Measurements from ENCODE around the gene CCDC136. TPM values are rescaled to one million over a fixed set of nuclear protein-coding genes. Genes with fewer than 3 reads are reported as not detected.

Gene CCDC136
- total RNA-seq, 1 donor from 2014 or later = 17.9 TPM

- DNase-seq (ENCODE audit: extremely low spot score in 2 of 2) = no peak
- intact Hi-C loops (cut with DNase I) = no loop called here
- TF ChIP-seq POLR2AphosphoS5 (IDR thresholded peaks at IDR 0.05; ENCODE audit: insufficient read depth in 1 of 2, low read depth in 1 of 2) = no peak
- TF ChIP-seq POLR2A (IDR thresholded peaks at IDR 0.05) = no peak
- no peak for TF ChIP-seq CTCF (IDR thresholded peaks at IDR 0.05)
- Histone ChIP-seq H3K36me3 (no peaks in the 10 kb centered on the region), H3K4me3 (no peak overlapping the region), H3K27me3 (no peaks in the 10 kb centered on the region), H3K4me1 (peaks cover 4% of the 10 kb centered on the region), H3K27ac (no peak overlapping the region), H3K9me3 (no peaks in the 10 kb centered on the region)
These were observed 12.8 kb upstream of the CCDC136 start for GRCh38 chr7:128778946-128779345.

GRCh38 chr7:128781126-128781525 is 10.6 kb upstream of the CCDC136 start:
- DNase-seq (ENCODE audit: extremely low spot score in 2 of 2) = no peak
- TF ChIP-seq CTCF (IDR thresholded peaks at IDR 0.05) = no peak
- TF ChIP-seq POLR2A (IDR thresholded peaks at IDR 0.05) = no peak
- TF ChIP-seq POLR2AphosphoS5 (IDR thresholded peaks at IDR 0.05; ENCODE audit: insufficient read depth in 1 of 2, low read depth in 1 of 2) = no peak

GRCh38 chr7:128781851-128782250 is 9.9 kb upstream of the CCDC136 start:
- Histone ChIP-seq H3K4me3 (no peak overlapping the region), H3K4me1 (peaks cover 4% of the 10 kb centered on the region), H3K27me3 (no peaks in the 10 kb centered on the region), H3K36me3 (no peaks in the 10 kb centered on the region), H3K9me3 (no peaks in the 10 kb centered on the region), H3K27ac (no peak overlapping the region)
- intact Hi-C loops (cut with DNase I) = no loop called here
- TF ChIP-seq POLR2A (IDR thresholded peaks at IDR 0.05) = no peak
- no peak for TF ChIP-seq POLR2AphosphoS5 (IDR thresholded peaks at IDR 0.05; ENCODE audit: insufficient read depth in 1 of 2, low read depth in 1 of 2)
- no peak for TF ChIP-seq CTCF (IDR thresholded peaks at IDR 0.05)
- no peak for DNase-seq (ENCODE audit: extremely low spot score in 2 of 2)

More at GRCh38 chr7:128781126-128781525, 10.6 kb upstream of the CCDC136 start:
- intact Hi-C loops (cut with DNase I) = no loop called here
- Histone ChIP-seq H3K9me3 (no peaks in the 10 kb centered on the region), H3K4me3 (no peak overlapping the region), H3K36me3 (no peaks in the 10 kb centered on the region), H3K27me3 (no peaks in the 10 kb centered on the region), H3K27ac (no peak overlapping the region), H3K4me1 (peaks cover 4% of the 10 kb centered on the region)

- Histone ChIP-seq H3K36me3 (no peaks in the 10 kb centered on the region), H3K4me3 (no peak overlapping the region), H3K4me1 (peaks cover 4% of the 10 kb centered on the region), H3K27ac (peak overlapping the region; percentile 14), H3K27me3 (no peaks in the 10 kb centered on the region), H3K9me3 (no peaks in the 10 kb centered on the region)
- intact Hi-C loops (cut with DNase I) = no loop called here
- no peak for DNase-seq (ENCODE audit: extremely low spot score in 2 of 2)
- TF ChIP-seq POLR2A (IDR thresholded peaks at IDR 0.05) (no peak), POLR2AphosphoS5 (IDR thresholded peaks at IDR 0.05; ENCODE audit: insufficient read depth in 1 of 2, low read depth in 1 of 2) (peak; percentile 18 to 27), CTCF (IDR thresholded peaks at IDR 0.05) (no peak)
These were observed 8.5 kb upstream of the CCDC136 start for GRCh38 chr7:128783143-128783861.

- H3K27ac ChIP-seq = no peak overlapping the region
- H3K9me3 ChIP-seq = no peaks in the 10 kb centered on the region
- intact Hi-C loops (cut with DNase I) = no loop called here
- no peaks in the 10 kb centered on the region for H3K36me3 ChIP-seq
- no peak overlapping the region for H3K4me3 ChIP-seq
- H3K27me3 ChIP-seq = no peaks in the 10 kb centered on the region
- TF ChIP-seq POLR2A (IDR thresholded peaks at IDR 0.05) (no peak), POLR2AphosphoS5 (IDR thresholded peaks at IDR 0.05; ENCODE audit: insufficient read depth in 1 of 2, low read depth in 1 of 2) (no peak), CTCF (IDR thresholded peaks at IDR 0.05) (no peak)
- H3K4me1 ChIP-seq = peaks cover 13% of the 10 kb centered on the region
- DNase-seq (ENCODE audit: extremely low spot score in 2 of 2) = no peak
These were observed 6.0 kb upstream of the CCDC136 start for GRCh38 chr7:128785738-128786137.
